Spleen (tissue), 7 donors: Measurements from ENCODE around the gene SNCB.

ENCODE experiments used
- POLR2A ChIP-seq, 3 donors: fragments of 450-650 bp; IDR thresholded peaks; one replicate each; pipeline ENCODE4 v1.5.1; 2017; ENCODE audit warnings: antibody characterized with exemption in 3 of 3, mild to moderate bottlenecking in 1 of 3
- POLR2AphosphoS5 ChIP-seq, 3 donors: sonication (generic); formaldehyde crosslinking; IDR thresholded peaks; one replicate each; pipeline ENCODE4 v1.5.1; 2017; ENCODE audit warnings: antibody characterized with exemption in 3 of 3
- TF ChIP-seq, protein P1 (sequence below), 11 experiments: fragments of 200-600 bp in 7 of 11; fragments of 450-650 bp in 4 of 11; sonication (generic) in 4 of 11; IDR thresholded peaks in 8 of 11; conservative IDR thresholded peaks in 3 of 11; 1 replicate in 7 of 11; 2 replicates in 4 of 11; pipeline versions ENCODE4 v1.4.0 to v1.8.0; 2016 to 2021; ENCODE audit warnings: antibody characterized with exemption in 11 of 11, inconsistent platforms in 4 of 11, mild to moderate bottlenecking in 1 of 11
- donor health status: DM: no; HTN: no; CAD: no; lungs with moderate emphysema.
- donor health status: DM: no; HTN: no; CAD: no.
- donor health status: DM: no; HTN: no; CAD: no.

DNA sequence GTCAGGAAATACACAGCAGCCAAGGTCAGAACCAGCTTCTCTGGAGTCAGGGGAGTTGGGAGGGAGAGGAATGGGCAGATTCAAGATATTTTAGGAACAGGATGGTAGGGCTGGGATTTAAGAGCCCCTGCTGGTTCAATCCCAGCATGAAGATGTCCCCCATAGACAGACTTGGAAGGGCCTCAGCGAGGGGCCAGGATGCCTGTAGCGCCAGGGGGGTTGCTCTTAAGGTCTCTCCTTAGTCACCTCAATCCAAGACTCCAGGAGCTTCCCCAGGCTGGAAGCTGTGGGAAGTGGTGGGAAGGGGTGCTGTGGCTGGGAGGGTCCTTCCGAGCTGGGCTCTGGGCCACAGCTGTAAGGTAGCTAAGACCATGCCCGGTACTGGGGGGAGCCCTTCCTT, 8.9 kb upstream of the SNCB start:
- TF ChIP-seq POLR2A (IDR thresholded peaks at IDR 0.05) (no peak), POLR2AphosphoS5 (IDR thresholded peaks at IDR 0.05) (no peak)
- TF ChIP-seq, protein P1, sequence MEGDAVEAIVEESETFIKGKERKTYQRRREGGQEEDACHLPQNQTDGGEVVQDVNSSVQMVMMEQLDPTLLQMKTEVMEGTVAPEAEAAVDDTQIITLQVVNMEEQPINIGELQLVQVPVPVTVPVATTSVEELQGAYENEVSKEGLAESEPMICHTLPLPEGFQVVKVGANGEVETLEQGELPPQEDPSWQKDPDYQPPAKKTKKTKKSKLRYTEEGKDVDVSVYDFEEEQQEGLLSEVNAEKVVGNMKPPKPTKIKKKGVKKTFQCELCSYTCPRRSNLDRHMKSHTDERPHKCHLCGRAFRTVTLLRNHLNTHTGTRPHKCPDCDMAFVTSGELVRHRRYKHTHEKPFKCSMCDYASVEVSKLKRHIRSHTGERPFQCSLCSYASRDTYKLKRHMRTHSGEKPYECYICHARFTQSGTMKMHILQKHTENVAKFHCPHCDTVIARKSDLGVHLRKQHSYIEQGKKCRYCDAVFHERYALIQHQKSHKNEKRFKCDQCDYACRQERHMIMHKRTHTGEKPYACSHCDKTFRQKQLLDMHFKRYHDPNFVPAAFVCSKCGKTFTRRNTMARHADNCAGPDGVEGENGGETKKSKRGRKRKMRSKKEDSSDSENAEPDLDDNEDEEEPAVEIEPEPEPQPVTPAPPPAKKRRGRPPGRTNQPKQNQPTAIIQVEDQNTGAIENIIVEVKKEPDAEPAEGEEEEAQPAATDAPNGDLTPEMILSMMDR (IDR thresholded peaks at IDR 0.05 in 8 of 11, conservative IDR thresholded peaks at IDR 0.05 in 3 of 11), result no peak
